CD1c-positive myeloid dendritic cell (primary cell): ENCODE results near the gene LRAT.
"Not testable (repeated sequence)": the region's sequence is repeated elsewhere in the genome, so short reads cannot be mapped to it uniquely, and the experiment has no call there.

Source experiments
- DNase-seq: peaks from one replicate; pipeline ENCODE4 v3.0.0-alpha.2; 2016; ENCODE audit errors: extremely low spot score

The LRAT gene

DNA sequence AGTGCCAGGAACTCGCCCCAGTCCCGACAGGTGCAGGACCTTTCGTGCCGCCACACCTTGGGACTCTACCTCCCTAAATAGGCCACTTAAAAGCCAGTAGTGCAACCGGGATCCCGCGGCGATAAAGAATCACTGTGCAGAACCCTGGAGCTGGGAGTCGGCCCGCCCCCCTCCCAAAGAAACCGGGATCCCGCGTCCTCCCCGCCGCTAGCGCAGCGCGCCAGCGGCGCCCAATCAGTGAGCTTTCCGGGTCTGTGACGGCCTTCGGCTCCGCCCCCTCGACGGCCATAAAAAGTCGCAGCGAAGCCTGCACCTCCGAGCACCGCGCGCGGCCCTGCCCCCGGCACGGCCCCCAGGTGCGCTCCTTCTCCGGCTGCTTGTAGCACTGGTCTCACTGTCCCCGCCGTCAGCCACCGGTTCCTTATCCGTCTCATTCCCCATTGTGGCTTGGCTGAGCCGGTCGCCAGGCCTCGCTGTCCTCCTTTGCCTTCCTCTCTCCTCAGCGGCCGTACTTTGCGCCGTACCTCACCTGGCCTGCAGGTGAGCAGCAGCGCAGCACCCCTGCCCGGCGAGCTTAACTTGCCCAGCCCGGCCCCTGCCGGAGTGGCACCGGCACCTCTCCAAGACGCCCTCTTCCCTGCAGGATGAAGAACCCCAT is at the start of gene LRAT:
Gene LRAT, plus strand, starts transcription at position 318 of the 658 bp plus-strand sequence. Its CDS starts 327 bp downstream, at position 645.
- peak; percentile 21 for DNase-seq

DNA sequence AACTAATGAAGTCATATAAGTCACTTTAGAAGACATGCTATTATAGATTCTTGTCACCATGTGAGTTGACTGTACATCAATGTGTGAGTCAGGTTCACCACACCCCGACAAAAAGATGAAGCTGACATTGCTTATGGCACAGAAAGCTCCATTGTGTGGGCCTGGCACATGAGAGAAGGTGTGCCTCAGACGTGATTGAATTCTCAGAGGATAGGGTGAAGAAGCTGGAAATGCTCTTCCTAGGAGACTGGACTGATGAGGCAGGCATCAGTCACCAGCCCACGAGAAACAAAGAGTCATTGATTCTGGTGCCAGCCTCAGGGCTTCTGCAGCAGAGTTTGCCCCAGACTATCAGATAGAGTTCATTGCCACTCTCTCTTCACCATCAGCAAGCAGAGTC is 35.9 kb upstream of the LRAT start:
- DNase-seq = no peak

DNA sequence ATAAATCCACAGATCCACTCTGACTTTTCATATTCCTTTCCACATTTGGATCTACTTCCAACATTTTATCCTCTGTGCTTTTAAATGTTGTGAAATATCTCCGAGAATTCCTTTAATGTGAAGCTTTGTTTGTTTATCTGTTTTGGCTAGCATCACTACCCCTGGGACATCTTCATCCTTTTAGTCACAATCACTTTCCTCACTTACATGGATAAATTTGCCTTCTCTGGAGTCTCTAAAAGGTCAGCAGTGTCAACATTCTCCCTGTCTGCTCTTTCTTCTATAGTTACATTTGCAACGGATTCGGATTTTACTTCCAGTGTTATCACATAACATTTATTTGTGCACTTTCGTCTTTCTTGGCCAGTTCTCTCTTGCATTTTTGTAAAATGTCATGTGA is 34.2 kb upstream of the LRAT start:
- no peak for DNase-seq

DNA sequence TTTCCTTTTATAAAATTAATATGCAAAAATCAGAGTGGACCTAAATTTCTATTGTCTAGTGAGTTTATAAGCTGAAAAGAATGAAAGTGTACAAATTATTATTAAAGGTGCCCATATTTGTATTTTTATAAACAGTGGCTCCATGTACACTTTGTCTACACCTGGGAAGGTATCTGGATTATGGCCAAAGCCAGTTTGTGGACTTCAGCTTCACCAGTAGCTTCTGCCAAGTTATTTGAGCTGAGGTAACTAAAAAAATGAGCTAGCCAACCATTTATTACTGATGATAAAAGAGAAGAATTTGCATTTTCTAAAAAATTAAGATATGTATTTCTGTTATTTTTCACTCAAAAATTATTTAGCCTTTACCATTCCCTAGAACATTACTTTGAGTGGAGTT is 32.3 kb upstream of the LRAT start:
- DNase-seq = no peak

DNA sequence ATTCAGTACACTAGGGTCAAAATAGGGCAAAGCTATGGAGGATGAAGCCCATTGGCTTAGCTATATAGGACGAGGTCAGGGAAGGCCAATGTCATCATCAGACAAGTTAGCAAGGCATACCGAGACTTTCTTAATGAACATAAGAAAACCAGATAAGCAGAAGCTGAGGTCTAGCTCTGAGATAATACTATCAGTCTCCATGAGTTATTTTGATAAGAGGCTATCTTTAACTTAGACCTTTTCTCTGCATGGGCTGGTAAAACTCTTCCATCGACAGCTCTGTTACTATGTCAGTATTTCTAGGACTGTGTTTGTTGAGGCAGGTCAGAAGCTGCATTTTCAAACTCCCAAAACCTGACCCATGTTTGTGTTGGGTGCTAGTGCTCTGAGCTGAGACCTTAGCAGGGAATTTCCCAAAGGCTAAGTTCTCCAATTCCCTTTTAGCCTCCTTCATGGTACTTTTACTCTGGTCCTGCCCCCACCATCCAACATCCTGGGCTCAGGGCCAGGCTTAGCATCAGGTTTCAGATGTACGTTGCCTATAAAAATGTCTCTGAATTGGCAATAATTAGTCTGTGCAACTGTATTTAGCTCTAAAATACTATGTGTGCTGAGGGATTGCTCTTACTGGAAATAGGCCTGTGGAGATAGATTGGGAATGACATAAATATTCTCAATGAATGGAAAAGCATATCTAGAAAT is 29.3 kb upstream of the LRAT start:
- no peak for DNase-seq

DNA sequence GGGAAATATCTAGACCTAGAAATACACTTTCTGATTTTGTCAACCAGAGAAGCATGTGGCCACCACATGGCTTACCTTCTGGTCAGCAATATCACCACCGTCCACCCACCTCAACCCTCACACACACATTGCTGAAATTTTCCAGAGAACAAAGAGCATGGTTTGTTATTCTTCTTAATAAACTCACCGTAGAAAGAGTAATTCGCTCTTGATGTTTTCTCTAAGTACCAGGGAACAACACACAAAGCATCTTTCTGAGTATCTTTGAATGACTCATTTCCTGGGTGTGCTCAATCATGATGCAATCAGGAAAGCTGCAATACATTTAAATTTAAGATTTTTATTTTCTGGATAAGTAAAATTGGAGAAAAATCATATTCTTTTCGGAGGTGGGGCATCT is 24.7 kb upstream of the LRAT start:
- DNase-seq = no peak

DNA sequence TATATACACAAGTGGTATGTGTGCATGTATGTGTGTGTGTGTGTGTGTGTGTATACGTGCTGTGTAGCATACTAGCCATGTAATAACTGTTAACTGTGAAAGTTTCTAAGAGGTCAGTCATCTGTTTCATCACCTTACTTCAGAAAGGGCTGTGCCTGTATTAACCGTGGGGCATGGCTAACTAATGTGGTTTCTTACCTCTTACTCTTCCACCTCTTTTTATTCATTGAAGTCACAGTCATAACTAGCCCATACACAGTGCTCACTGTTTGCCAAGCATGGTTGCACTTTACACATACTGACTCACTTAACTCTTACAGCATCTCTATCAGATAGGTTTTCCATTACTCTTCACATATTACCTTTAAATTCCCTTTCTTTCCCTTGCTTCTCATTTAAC is 23.7 kb upstream of the LRAT start:
- DNase-seq = no peak

DNA sequence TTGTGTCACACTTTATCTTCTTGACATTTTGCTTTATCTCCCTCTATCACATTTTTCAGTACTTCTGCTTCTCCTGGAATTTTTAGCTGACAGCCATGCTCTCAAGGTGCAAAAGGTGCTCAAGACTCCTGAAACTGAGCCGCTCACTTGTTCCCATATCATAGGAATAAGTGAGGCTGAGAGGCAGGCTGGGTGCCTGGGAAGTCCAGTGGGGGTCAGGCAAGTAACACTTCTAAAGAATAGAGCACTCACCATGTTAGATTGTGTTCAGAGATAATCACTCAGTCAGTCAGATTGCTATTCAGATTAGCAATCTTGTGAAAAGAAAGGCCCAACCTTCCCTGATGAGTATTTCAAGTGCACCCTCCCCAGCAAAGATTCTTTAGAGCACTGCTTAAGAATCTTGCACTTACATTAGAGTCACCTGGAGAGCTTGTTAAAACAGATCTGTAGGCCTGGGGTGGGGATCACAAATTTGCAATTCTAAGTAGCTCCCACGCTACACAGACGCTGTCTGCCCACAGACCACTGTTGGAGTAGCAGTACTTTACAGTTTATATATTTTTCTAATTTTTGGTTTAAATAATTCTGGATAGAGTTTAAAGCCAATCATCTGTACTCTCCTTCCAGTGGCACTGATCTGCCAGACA is 23.1 kb upstream of the LRAT start:
- DNase-seq = no peak

DNA sequence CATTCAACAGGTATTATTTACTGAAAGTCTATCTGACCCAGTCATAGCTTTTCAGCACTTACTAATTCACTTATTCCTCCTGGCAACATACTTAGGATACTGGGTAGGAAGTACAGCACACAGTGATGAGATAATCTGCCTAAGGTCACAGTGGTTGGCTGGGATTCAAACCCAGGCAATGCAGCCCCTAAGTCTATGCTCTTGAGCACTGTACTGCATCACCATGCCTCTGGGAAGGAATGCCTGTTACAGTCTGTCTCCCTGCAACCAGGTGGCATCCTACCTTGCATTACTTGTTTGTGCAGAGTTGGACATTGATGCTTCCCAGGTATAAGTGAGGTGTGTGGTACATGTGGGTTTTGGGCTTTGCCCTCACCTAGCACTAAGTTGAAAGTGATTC is 21.5 kb upstream of the LRAT start:
- no peak for DNase-seq

DNA sequence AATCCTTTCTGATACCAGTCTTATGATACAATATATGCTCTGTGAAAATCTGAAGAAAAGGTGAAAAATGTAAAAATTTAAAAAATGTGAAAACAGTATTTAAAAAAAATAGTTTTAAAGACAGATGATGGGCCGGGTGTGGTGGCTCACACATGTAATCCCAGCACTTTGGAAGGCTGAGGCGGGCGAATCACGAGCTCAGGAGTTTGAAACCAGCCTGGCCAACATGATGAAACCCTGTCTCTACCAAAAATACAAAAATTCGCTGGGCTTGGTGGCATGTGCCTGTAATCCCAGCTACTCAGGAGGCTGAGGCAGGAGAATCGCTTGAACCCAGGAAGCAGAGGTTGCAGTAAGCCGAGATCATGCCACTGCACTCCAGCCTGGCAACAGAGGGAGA is 20.2 kb upstream of the LRAT start:
- DNase-seq = not testable (repeated sequence)

DNA sequence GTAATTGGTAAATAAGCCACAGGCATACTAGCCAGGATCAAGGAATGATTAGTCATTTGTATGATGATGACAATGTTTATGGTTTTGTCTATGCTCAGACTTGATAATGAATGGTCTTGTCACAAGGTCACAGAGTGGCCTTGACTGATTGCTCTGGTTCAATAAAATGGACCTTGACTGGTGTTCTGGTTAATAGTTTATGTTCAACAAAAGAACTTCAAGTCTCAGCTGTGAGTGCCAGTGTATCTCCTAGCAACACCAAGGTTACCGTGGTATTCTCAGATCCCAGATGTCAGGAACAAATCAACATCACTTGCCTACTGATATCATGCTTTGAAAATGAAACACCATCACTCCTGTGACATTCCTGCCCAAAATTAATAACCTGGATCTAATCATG is 16.3 kb upstream of the LRAT start:
- DNase-seq = no peak

DNA sequence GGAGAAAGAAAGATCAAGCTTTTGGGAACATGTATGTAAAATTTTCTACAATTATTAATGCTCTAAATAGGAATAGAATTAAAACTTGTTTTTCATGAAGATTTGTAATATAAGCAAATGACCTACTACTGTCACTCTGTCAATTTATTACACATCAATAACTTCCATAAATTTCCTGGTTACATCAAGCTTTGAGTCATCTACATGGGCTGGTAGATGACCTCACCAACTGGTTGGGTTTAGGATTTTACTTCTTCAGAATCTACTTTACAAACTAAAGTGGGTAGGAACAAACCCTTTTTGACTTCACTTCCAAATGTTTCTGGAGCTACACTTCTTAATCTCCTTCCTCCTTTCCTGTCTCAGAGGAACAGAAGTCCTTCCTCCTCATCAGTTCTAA is 12.0 kb upstream of the LRAT start:
- DNase-seq = no peak

DNA sequence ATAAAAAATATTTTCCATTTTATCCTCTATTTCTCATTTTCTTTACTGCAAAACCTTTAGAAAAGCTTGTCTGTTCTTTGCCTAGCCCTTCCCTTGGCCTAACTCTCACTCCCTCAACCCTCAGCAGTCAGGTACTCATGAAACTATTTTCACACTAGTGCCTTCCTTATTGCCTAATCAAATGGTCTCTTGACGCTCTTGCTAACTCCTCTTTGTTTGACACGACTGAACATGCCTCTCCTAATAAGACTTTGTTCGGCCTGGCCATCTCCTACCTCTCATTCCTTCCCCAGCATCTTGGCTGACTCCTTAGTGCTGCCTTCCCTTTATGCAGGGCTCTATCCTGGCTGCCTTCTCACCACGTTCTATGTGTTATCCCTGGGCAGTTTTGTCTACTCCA is 11.1 kb upstream of the LRAT start:
- DNase-seq = no peak

DNA sequence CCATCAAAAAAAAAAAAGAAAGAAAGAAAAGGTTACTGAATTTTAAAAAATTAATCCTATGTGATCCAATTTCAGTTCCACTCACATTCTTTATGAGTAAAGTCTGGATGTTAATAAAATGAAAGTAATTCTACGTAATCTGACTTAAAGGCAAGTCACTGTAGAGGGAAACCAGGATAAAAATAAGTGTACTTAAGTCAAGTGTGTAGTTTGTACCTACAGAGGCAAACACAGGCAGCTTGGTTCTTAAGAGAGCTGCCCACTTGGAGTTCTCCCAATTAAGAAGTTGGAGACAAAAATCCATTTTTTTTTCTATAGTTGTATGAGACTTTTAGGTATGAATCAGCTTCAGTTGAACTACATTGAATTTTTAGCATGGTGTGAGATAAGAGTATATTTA is 7.0 kb upstream of the LRAT start:
- DNase-seq = no peak

DNA sequence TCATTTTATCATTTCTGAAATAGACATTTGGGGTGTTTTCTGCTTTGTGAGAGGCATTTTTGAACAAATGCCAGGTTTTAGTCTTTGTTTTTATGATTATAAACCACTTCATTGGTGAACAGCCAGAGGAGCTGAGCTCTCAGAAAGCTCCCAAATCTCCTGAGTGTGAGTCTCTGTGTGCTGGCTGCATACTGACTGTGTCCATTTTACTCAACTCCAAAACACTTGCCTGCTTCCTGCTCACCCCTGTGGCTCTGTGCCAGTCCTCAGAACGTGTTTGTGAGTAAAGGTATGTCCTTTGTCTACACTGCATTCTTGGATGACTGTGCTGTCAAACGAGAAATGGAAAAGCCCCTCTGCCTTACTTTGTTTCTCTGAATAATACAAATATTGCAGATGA is 5.4 kb upstream of the LRAT start:
- no peak for DNase-seq

DNA sequence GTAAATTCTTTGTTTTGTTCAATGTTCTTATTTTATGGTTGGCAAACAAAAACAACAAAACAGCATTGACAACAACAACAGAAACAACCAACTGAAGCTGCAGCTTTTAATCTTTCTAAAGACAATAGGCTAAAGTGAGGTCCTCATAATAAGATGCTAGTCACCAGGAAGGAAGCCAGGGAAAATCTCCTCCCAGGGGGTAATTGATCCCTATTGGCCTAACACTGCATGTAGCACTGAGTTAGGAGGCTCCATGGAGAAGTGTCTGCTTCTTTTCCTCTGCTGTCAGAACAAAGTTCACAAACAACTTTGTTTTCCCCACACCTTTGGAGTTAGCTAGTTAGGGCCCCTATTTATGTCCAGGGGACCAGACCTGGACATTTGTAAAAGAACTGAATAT is 4.7 kb upstream of the LRAT start:
- no peak for DNase-seq

DNA sequence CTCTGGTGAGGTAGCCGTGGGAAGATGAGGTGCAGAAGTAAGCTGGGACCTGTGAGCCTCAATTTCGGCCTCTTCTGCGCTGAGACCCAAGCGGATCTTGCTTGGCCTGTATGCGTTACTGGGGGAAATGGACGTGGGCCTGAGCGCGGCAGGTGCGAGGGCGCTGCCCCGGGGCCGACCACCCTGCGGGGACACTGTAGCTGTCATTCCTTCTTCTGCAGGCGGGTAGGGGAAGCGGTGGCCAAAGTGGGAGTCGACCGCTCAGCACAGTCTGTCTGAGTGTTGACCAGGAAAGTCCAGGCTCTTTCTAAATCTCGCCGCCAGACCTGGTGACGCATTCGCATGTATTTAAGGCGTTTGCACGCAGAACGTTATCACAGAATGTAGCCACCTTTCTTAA is 3.3 kb upstream of the LRAT start:
- DNase-seq = no peak

DNA sequence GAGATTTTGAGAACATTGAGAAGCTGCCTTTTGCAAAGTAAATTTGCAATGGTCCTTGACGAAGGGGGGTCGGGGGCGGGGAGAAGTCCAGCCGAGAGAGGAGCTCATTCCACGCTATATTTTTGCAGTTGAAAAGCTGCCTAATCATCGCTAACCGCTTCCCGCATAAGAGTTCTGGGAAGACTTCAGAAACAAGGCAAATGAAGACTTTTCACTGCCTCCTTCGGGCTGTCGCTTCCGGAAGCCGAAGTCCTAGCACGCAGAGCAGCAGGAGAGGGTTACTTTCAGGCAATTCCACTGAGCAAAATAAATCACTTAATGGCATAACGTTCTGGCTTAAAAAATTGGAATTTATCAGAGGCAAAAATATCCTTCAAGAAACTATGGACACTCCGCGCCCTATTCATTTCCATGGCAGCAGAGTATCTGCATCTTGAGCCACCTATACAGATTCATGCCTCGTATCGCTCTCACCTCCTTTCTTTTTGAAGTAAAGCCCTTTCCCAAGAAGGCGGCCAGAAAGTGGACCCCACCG is 2.6 kb upstream of the LRAT start:
- DNase-seq = no peak

DNA sequence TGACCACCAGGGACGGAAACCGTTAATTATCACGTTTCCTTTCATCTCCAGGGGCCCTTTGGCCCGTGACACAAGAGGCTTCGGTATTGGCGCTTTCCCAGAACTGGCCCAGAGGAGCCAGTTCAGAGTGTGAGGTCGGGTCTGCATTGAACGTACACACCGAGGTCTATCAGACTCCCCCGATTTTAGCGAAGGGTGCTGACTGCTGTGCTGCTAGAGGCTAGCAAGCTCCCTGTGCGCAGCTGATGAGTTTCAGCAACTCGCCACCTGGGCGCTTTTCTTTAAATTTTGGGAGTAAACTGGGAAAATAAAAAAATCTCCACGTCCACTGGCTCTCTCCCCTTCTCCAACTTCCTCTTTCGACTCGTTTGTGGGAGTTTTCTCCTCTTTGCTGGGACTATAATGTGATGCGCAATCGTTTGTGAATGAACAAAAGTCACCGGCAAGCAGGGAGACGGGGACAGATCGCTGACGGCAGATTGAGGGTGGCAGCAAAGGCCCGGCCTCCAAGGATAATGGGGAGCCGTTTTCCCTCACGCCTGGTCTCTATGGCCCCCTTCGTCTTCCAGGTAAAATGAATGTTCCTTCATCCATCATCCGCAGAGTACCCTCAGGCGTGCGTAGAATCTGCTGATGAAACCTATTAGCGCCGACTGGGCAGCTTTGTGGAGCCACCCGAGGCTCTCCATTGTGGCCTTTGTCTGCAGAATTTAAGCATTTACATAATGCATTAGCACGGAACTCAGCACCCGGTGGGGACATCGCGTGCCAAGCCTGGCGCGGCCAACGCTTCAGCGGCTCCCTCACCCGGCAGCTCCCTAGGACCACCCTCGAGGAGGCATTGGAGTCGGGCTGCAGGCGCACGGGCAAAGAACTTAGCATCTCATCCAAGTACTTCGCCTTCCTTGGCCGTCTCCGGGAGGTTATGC is 1.6 kb upstream of the LRAT start:
- no peak for DNase-seq

DNA sequence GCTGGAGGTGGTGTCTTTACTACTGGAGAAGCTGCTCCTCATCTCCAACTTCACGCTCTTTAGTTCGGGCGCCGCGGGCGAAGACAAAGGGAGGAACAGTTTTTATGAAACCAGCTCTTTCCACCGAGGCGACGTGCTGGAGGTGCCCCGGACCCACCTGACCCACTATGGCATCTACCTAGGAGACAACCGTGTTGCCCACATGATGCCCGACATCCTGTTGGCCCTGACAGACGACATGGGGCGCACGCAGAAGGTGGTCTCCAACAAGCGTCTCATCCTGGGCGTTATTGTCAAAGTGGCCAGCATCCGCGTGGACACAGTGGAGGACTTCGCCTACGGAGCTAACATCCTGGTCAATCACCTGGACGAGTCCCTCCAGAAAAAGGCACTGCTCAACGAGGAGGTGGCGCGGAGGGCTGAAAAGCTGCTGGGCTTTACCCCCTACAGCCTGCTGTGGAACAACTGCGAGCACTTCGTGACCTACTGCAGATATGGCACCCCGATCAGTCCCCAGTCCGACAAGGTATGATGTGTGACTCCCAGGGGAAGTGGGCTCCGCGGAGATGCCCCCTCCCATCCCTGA is 634 bp downstream of the LRAT start:
- DNase-seq = no peak

DNA sequence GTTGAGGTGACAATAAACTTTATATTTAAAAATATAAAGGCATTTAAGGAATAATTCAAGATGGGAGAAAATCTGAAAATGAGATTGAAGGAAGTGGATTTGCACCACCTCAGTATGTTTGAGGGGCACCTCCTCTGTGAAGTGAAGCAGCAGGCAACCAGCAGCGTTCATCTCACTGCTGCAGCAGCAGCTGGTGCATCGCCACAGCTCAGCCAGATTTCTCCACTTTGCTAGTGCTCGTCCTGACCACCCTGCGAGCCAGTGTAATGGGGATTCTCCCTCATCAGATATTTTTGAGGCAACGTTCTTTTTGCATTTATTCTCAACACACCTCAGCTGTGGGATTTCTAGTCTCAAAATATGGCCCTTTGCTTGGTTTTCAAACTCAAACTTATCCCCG is 13.9 kb downstream of the LRAT start:
- no peak for DNase-seq

DNA sequence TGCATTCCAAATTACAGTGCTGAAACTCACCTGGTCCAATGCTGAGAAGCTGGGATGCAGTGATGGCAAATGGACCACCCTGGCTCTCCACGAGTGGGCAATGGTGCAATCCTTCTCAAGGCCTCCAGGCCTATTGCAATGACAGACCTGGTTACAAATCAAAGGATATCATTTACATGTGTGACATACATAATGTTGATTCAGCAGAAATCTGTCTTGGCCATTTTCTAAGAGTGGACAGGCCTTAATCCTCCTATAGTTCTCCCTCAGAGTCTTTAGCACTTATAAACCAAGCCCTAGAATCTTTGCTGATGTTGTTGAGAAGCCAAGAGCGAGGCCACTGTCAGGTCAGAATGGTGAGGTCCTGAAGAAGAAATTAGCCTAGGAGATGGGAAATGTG is 17.1 kb downstream of the LRAT start:
- no peak for DNase-seq
